Measurements from ENCODE around the gene CROCC2. TPM values are rescaled to one million over a fixed set of nuclear protein-coding genes. Genes with fewer than 3 reads are reported as not detected.

Gene CROCC2
- total RNA-seq, 1 donor from 2014 or later, result not detected

GRCh38 chr2:240919161-240919781 lies 13.1 kb downstream of the CROCC2 start:
- H3K36me3 Mint-ChIP-seq (ENCODE audit: low read depth), result no peaks in the 10 kb centered on the region
- no peak overlapping the region for H3K27ac Mint-ChIP-seq (ENCODE audit: unreplicated experiment)
- TF ChIP-seq CTCF (conservative IDR thresholded peaks at IDR 0.05), result no peak
- no peak for DNase-seq (ENCODE audit: low read depth, low spot score)
- H3K4me3 Mint-ChIP-seq, result no peak overlapping the region
- H3K27me3 Mint-ChIP-seq (ENCODE audit: low read depth), result peaks cover 7% of the 10 kb centered on the region
- no peaks in the 10 kb centered on the region for H3K4me1 Mint-ChIP-seq
- H3K9me3 Mint-ChIP-seq, result no peaks in the 10 kb centered on the region

- Mint-ChIP-seq H3K36me3 (ENCODE audit: low read depth) (no peaks in the 10 kb centered on the region), H3K4me3 (no peak overlapping the region), H3K27ac (ENCODE audit: unreplicated experiment) (no peak overlapping the region), H3K9me3 (no peaks in the 10 kb centered on the region), H3K4me1 (no peaks in the 10 kb centered on the region), H3K27me3 (ENCODE audit: low read depth) (peaks cover 7% of the 10 kb centered on the region)
- no peak for TF ChIP-seq CTCF (conservative IDR thresholded peaks at IDR 0.05)
- DNase-seq (ENCODE audit: low read depth, low spot score), result no peak
Observed at GRCh38 chr2:240919786-240920782, 13.9 kb downstream of the CROCC2 start.

- H3K4me1 Mint-ChIP-seq, result no peaks in the 10 kb centered on the region
- H3K27ac Mint-ChIP-seq (ENCODE audit: unreplicated experiment), result no peak overlapping the region
- H3K4me3 Mint-ChIP-seq, result no peak overlapping the region
- no peaks in the 10 kb centered on the region for H3K9me3 Mint-ChIP-seq
- no peak for TF ChIP-seq CTCF (conservative IDR thresholded peaks at IDR 0.05)
- peaks cover 3% of the 10 kb centered on the region for H3K27me3 Mint-ChIP-seq (ENCODE audit: low read depth)
- DNase-seq (ENCODE audit: low read depth, low spot score), result no peak
- no peaks in the 10 kb centered on the region for H3K36me3 Mint-ChIP-seq (ENCODE audit: low read depth)
Observed at GRCh38 chr2:240920783-240921231, 14.7 kb downstream of the CROCC2 start.

GRCh38 chr2:240921311-240921994 lies 15.3 kb downstream of the CROCC2 start:
- Mint-ChIP-seq H3K27me3 (ENCODE audit: low read depth) (peaks cover 3% of the 10 kb centered on the region), H3K4me1 (no peaks in the 10 kb centered on the region), H3K27ac (ENCODE audit: unreplicated experiment) (no peak overlapping the region), H3K4me3 (no peak overlapping the region), H3K36me3 (ENCODE audit: low read depth) (no peaks in the 10 kb centered on the region), H3K9me3 (no peaks in the 10 kb centered on the region)
- no peak for TF ChIP-seq CTCF (conservative IDR thresholded peaks at IDR 0.05)
- DNase-seq (ENCODE audit: low read depth, low spot score), result no peak

- H3K27me3 Mint-ChIP-seq (ENCODE audit: low read depth), result peaks cover 3% of the 10 kb centered on the region
- H3K4me1 Mint-ChIP-seq, result no peaks in the 10 kb centered on the region
- no peak for TF ChIP-seq CTCF (conservative IDR thresholded peaks at IDR 0.05)
- no peaks in the 10 kb centered on the region for H3K36me3 Mint-ChIP-seq (ENCODE audit: low read depth)
- H3K27ac Mint-ChIP-seq (ENCODE audit: unreplicated experiment), result no peak overlapping the region
- no peaks in the 10 kb centered on the region for H3K9me3 Mint-ChIP-seq
- no peak for DNase-seq (ENCODE audit: low read depth, low spot score)
- H3K4me3 Mint-ChIP-seq, result no peak overlapping the region
Observed at GRCh38 chr2:240921995-240922244, 15.8 kb downstream of the CROCC2 start.

All from neural crest cell (in vitro differentiated cells).